Right ventricle myocardium inferior (tissue), 1 donor: Measurements from ENCODE around the gene OR2H1. TPM values are rescaled to one million over a fixed set of nuclear protein-coding genes. Genes with fewer than 3 reads are reported as not detected.

Experiments used
- ATAC-seq: fragments of 200-7000 bp; cut with Tn5 transposase; one replicate; pipeline ENCODE4 v1.9.1; 2020; ENCODE audit warnings: mild to moderate bottlenecking, moderate library complexity
- DNase-seq: peaks from one replicate; pipeline ENCODE4 v3.0.0; 2021; ENCODE audit errors: missing footprints
- intact Hi-C: fragments of 100-400 bp; cut with DNase I; formaldehyde crosslinking; loops from one replicate; pipeline ENCODE4 v1.11.0; 2022
- total RNA-seq: library from RNA; stranded (reverse); fragmentation: NEBNext Ultra II Directional; extraction: Animal tissue kit (Norgen Biotek cat#: 25700); gene quantifications from one replicate; pipeline ENCODE4 v1.2.1, GENCODE V29; 2021
- donor health status: DM: no; HTN: yes; CAD: no; lungs with severe emphysema.

The OR2H1 gene
- total RNA-seq, 1 donor from 2014 or later: not detected

GRCh38 chr6:29504961-29505360 lies 48.0 kb downstream of the OR2H1 start:
- intact Hi-C loops: no loop called here
- ATAC-seq: no peak
- DNase-seq: no peak

GRCh38 chr6:29505808-29506207 lies 48.9 kb downstream of the OR2H1 start:
- DNase-seq (no peak), ATAC-seq (no peak)
- intact Hi-C loops: no loop called here

GRCh38 chr6:29506446-29507067 lies 49.6 kb downstream of the OR2H1 start:
- DNase-seq: no peak
- ATAC-seq: no peak
- intact Hi-C loops: no loop called here

GRCh38 chr6:29507319-29507718 lies 50.4 kb downstream of the OR2H1 start:
- ATAC-seq (no peak), DNase-seq (no peak)
- intact Hi-C loops: no loop called here

GRCh38 chr6:29509239-29509638 lies 52.3 kb downstream of the OR2H1 start:
- DNase-seq (no peak), ATAC-seq (no peak)
- intact Hi-C loops: no loop called here

- ATAC-seq (no peak), DNase-seq (no peak)
- intact Hi-C loops: no loop called here
Observed at GRCh38 chr6:29509711-29510110, 52.8 kb downstream of the OR2H1 start.

GRCh38 chr6:29510202-29510601 lies 53.2 kb downstream of the OR2H1 start:
- no peak for DNase-seq
- ATAC-seq: no peak
- intact Hi-C loops: no loop called here

- ATAC-seq (no peak), DNase-seq (no peak)
- intact Hi-C loops: no loop called here
Observed at GRCh38 chr6:29510746-29511300, 53.9 kb downstream of the OR2H1 start.

Other genes starting within 250 kb of the OR2H1 start
- gene OR14J1, start 155.5 kb upstream of the OR2H1 start, total RNA-seq: not detected
- not detected for gene OR5V1, start 88.3 kb upstream of the OR2H1 start, total RNA-seq
- not detected for gene OR12D3, start 81.9 kb upstream of the OR2H1 start, total RNA-seq
- not detected for gene OR12D2, start 61.5 kb upstream of the OR2H1 start, total RNA-seq
- not detected for gene OR12D1, start 42.2 kb upstream of the OR2H1 start, total RNA-seq
- not detected for gene OR10C1, start 17.8 kb upstream of the OR2H1 start, total RNA-seq
- gene OR11A1, start 84 bp upstream of the OR2H1 start, total RNA-seq: not detected
- not detected for gene MAS1L, start 30.8 kb downstream of the OR2H1 start, total RNA-seq
- not detected for gene UBD, start 102.6 kb downstream of the OR2H1 start, total RNA-seq
- gene OR2H2, start 128.0 kb downstream of the OR2H1 start, total RNA-seq: not detected
- 19.0 TPM for gene GABBR1, start 176.0 kb downstream of the OR2H1 start, total RNA-seq
- gene MOG, start 199.9 kb downstream of the OR2H1 start, total RNA-seq: 12.6 TPM
- gene ZFP57, start 224.0 kb downstream of the OR2H1 start, total RNA-seq: not detected